OCI-LY1 (cell line): ENCODE measurements around the gene SRGAP2C.
"Not testable (repeated sequence)": the region's sequence is repeated elsewhere in the genome, so short reads cannot be mapped to it uniquely, and the experiment has no call there.

Source experiments
- EZH2 ChIP-seq: fragments of 200-600 bp; sonication (generic), shearing (Covaris generic); IDR thresholded peaks from 2 replicates; pipeline ENCODE4 v1.8.0; 2017; ENCODE audit warnings: borderline replicate concordance, mixed run types, mild to moderate bottlenecking, antibody characterized with exemption, low read length, moderate library complexity, mixed read lengths
- TF ChIP-seq, protein P1 (sequence below): fragments of 200-600 bp; sonication (generic), shearing (Covaris generic); IDR thresholded peaks from 2 replicates; pipeline ENCODE4 v1.5.1; 2017; ENCODE audit warnings: mild to moderate bottlenecking, antibody characterized with exemption, low read length, moderate library complexity, mixed read lengths

DNA sequence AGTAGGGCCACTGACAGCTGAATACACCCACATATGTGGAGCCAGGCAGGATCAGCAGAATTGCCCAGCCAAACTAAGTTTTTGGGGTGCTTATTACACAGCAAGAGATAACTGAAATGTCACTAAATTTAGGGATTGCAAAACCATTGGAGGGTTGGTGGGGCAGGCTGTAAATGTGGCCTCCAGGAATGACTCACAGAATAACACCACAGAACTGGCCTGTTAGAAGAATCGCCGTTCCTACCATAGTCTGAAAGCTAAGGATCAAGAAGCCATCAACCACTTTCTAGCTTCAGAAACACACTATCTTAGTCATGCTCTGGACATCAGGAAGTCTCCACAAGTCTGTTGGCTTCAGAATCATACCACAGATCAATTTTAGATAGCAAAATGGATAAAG is 24.7 kb upstream of the SRGAP2C start:
- TF ChIP-seq, protein P1, sequence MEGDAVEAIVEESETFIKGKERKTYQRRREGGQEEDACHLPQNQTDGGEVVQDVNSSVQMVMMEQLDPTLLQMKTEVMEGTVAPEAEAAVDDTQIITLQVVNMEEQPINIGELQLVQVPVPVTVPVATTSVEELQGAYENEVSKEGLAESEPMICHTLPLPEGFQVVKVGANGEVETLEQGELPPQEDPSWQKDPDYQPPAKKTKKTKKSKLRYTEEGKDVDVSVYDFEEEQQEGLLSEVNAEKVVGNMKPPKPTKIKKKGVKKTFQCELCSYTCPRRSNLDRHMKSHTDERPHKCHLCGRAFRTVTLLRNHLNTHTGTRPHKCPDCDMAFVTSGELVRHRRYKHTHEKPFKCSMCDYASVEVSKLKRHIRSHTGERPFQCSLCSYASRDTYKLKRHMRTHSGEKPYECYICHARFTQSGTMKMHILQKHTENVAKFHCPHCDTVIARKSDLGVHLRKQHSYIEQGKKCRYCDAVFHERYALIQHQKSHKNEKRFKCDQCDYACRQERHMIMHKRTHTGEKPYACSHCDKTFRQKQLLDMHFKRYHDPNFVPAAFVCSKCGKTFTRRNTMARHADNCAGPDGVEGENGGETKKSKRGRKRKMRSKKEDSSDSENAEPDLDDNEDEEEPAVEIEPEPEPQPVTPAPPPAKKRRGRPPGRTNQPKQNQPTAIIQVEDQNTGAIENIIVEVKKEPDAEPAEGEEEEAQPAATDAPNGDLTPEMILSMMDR, result not testable (repeated sequence)
- TF ChIP-seq EZH2, result not testable (repeated sequence)
